ENCODE results near the gene ANO4.

The ANO4 gene

GRCh38 chr12:101027200-101027599, 232.6 kb downstream of the ANO4 start:
- no peak overlapping the region for H3K4me3 ChIP-seq (ENCODE audit: low read length, poor library complexity, severe bottlenecking)
- no peaks in the 10 kb centered on the region for H3K9me2 ChIP-seq (replicated peaks; ENCODE audit: low read depth, low read length)

GRCh38 chr12:101027816-101028215, 233.2 kb downstream of the ANO4 start:
- Histone ChIP-seq H3K9me2 (replicated peaks; ENCODE audit: low read depth, low read length) (no peaks in the 10 kb centered on the region), H3K9me3 (ENCODE audit: insufficient read depth, low read depth, low read length) (no peaks in the 10 kb centered on the region; the same call in 1 of the 2 replicates), H3K27me3 (ENCODE audit: insufficient read depth, low read length, poor library complexity, severe bottlenecking) (no peaks in the 10 kb centered on the region), H3K36me3 (ENCODE audit: insufficient read depth, low read length) (no peaks in the 10 kb centered on the region), H3K4me3 (ENCODE audit: low read length, poor library complexity, severe bottlenecking) (no peak overlapping the region), H4K20me1 (ENCODE audit: insufficient read depth, low read length, poor library complexity, severe bottlenecking) (no peaks in the 10 kb centered on the region), H3K4me1 (ENCODE audit: insufficient read depth, low read length, poor library complexity, severe bottlenecking) (no peaks in the 10 kb centered on the region), H3K4me2 (ENCODE audit: low read depth, low read length, poor library complexity, severe bottlenecking) (no peak overlapping the region), H3F3A (ENCODE audit: low read depth) (no peaks in the 10 kb centered on the region), H2AFZ (ENCODE audit: low read length) (no peak overlapping the region), H3K79me2 (ENCODE audit: insufficient read depth, low read length) (no peaks in the 10 kb centered on the region), H3K9ac (ENCODE audit: low read depth, low read length, poor library complexity, severe bottlenecking) (no peak overlapping the region)
- no peak for TF ChIP-seq EZH2phosphoT487 (IDR thresholded peaks at IDR 0.05; ENCODE audit: borderline replicate concordance)
- TF ChIP-seq CTCF (conservative IDR thresholded peaks at IDR 0.05; ENCODE audit: low read length), result no peak

More at GRCh38 chr12:101027200-101027599, 232.6 kb downstream of the ANO4 start:
- Histone ChIP-seq H3K27me3 (ENCODE audit: insufficient read depth, low read length, poor library complexity, severe bottlenecking) (no peaks in the 10 kb centered on the region), H3K36me3 (ENCODE audit: insufficient read depth, low read length) (no peaks in the 10 kb centered on the region), H3K79me2 (ENCODE audit: insufficient read depth, low read length) (no peaks in the 10 kb centered on the region), H2AFZ (ENCODE audit: low read length) (no peak overlapping the region), H3F3A (ENCODE audit: low read depth) (no peaks in the 10 kb centered on the region), H3K4me1 (ENCODE audit: insufficient read depth, low read length, poor library complexity, severe bottlenecking) (no peaks in the 10 kb centered on the region), H3K4me2 (ENCODE audit: low read depth, low read length, poor library complexity, severe bottlenecking) (no peak overlapping the region), H4K20me1 (ENCODE audit: insufficient read depth, low read length, poor library complexity, severe bottlenecking) (no peaks in the 10 kb centered on the region), H3K9me3 (ENCODE audit: insufficient read depth, low read depth, low read length) (no peaks in the 10 kb centered on the region; the same call in 1 of the 2 replicates), H3K9ac (ENCODE audit: low read depth, low read length, poor library complexity, severe bottlenecking) (no peak overlapping the region)
- no peak for TF ChIP-seq CTCF (conservative IDR thresholded peaks at IDR 0.05; ENCODE audit: low read length)
- no peak for TF ChIP-seq EZH2phosphoT487 (IDR thresholded peaks at IDR 0.05; ENCODE audit: borderline replicate concordance)

- H3K36me3 ChIP-seq (ENCODE audit: insufficient read depth, low read length), result no peaks in the 10 kb centered on the region
- H3K9me3 ChIP-seq (ENCODE audit: insufficient read depth, low read depth, low read length), result no peaks in the 10 kb centered on the region
- H3K9me2 ChIP-seq (replicated peaks; ENCODE audit: low read depth, low read length), result no peaks in the 10 kb centered on the region
- TF ChIP-seq EZH2phosphoT487 (IDR thresholded peaks at IDR 0.05; ENCODE audit: borderline replicate concordance) (no peak), CTCF (conservative IDR thresholded peaks at IDR 0.05; ENCODE audit: low read length) (no peak)
- H2AFZ ChIP-seq (ENCODE audit: low read length), result no peak overlapping the region
- H4K20me1 ChIP-seq (ENCODE audit: insufficient read depth, low read length, poor library complexity, severe bottlenecking), result no peaks in the 10 kb centered on the region
- H3K9ac ChIP-seq (ENCODE audit: low read depth, low read length, poor library complexity, severe bottlenecking), result no peak overlapping the region
- no peaks in the 10 kb centered on the region for H3K79me2 ChIP-seq (ENCODE audit: insufficient read depth, low read length)
- H3K4me1 ChIP-seq (ENCODE audit: insufficient read depth, low read length, poor library complexity, severe bottlenecking), result no peaks in the 10 kb centered on the region
- no peak overlapping the region for H3K4me2 ChIP-seq (ENCODE audit: low read depth, low read length, poor library complexity, severe bottlenecking)
- H3K4me3 ChIP-seq (ENCODE audit: low read length, poor library complexity, severe bottlenecking), result no peak overlapping the region
- H3K27me3 ChIP-seq (ENCODE audit: insufficient read depth, low read length, poor library complexity, severe bottlenecking), result no peaks in the 10 kb centered on the region
- H3F3A ChIP-seq (ENCODE audit: low read depth), result no peaks in the 10 kb centered on the region
Observed at GRCh38 chr12:101038289-101038871, 243.8 kb downstream of the ANO4 start.
